ENCODE results near the gene ARHGAP40.

ARHGAP40 gene

DNA sequence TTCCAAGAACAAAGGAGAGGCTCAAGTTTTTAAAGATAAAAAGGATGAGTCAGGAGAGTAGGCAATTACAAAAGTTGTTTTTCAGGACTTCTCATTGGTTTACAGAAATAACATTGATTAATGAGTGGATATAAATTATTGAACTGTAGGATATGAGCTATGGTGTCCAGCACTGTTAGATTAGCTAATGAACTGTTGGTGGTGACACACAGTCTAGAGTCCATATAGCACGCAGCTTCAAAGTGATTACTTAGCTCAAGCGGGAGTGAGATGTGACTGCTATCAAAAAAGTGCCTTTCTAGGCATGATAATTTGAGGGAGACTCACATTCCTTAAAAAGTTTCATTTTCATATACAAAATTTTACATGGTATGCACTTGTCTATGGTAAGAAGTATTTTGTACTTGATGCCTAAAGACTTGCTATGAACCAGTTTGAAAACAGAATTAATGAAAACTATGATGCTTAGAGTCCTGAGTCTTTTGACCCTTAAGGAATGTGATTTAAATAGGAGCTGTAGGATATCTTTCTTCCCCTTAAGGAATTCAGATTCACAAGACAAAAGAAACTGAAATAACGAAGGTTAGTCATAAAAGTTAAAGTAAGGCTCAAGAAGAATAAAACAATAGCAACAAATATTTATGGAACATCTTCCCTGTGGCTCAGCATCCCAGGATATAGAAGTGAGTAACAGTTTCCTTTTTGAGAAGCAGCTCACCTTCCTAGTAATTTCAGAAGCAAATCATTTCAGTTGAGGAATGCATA is 42.8 kb upstream of the ARHGAP40 start:
- no peaks in the 10 kb centered on the region for H3K27me3 ChIP-seq (ENCODE audit: control insufficient read depth in 3 of 3, insufficient read depth in 3 of 3, low read depth in 1 of 3, low read length in 3 of 3)
- H2BK12ac ChIP-seq (ENCODE audit: low read length) = no peak overlapping the region
- H3K23ac ChIP-seq (ENCODE audit: low read depth, low read length, poor library complexity) = no peak overlapping the region
- no peak overlapping the region for H3K4me2 ChIP-seq (ENCODE audit: insufficient read depth, low read length, poor library complexity, severe bottlenecking)
- no peak overlapping the region for H3K4me3 ChIP-seq (ENCODE audit: low read length in 2 of 2)
- H3K4me1 ChIP-seq (ENCODE audit: control insufficient read depth in 2 of 2, insufficient read depth in 1 of 2, low read depth in 1 of 2, low read length in 2 of 2) = no peaks in the 10 kb centered on the region
- no peak overlapping the region for H3K18ac ChIP-seq (ENCODE audit: low read length)
- no peaks in the 10 kb centered on the region for H3K79me1 ChIP-seq (ENCODE audit: low read depth, low read length)
- no peak overlapping the region for H3K9ac ChIP-seq (ENCODE audit: low read depth, low read length, poor library complexity)
- H2BK120ac ChIP-seq (ENCODE audit: low read depth, low read length) = no peak overlapping the region
- no peak overlapping the region for H2BK15ac ChIP-seq (ENCODE audit: low read length)
- peaks cover 2 to 99% of the 10 kb centered on the region in 2 donors for H3K36me3 ChIP-seq (replicated peaks in 1 of 2; ENCODE audit: control insufficient read depth in 2 of 2, insufficient read depth in 2 of 2, low read length in 2 of 2)
- no peak overlapping the region for H2BK5ac ChIP-seq (ENCODE audit: low read length)
- no peak overlapping the region for H2AK5ac ChIP-seq (ENCODE audit: low read depth, low read length)
- DNase-seq (ENCODE audit: low spot score) = no peak
- H3K9me3 ChIP-seq (replicated peaks in 1 of 2; ENCODE audit: control insufficient read depth in 2 of 2, insufficient read depth in 1 of 2, low read depth in 1 of 2, low read length in 2 of 2) = peaks cover 0 to 5% of the 10 kb centered on the region in 2 donors
- no peak overlapping the region for H4K8ac ChIP-seq (ENCODE audit: low read depth, low read length)
- no peak overlapping the region for H3K14ac ChIP-seq (ENCODE audit: low read length)
- no peak overlapping the region for H4K91ac ChIP-seq (ENCODE audit: low read depth, low read length, poor library complexity)
- no peak overlapping the region for H2AFZ ChIP-seq (ENCODE audit: low read length)
- no CpG with 5 or more reads among the region's 3 CpGs for WGBS, 2 donors (ENCODE audit: extremely low coverage in 2 of 2, insufficient read length in 2 of 2, insufficient replicate concordance in 1 of 2)
- H3K27ac ChIP-seq (replicated peaks; ENCODE audit: low read length) = no peak overlapping the region
- no peak overlapping the region for H3K4ac ChIP-seq (ENCODE audit: low read length)

DNA sequence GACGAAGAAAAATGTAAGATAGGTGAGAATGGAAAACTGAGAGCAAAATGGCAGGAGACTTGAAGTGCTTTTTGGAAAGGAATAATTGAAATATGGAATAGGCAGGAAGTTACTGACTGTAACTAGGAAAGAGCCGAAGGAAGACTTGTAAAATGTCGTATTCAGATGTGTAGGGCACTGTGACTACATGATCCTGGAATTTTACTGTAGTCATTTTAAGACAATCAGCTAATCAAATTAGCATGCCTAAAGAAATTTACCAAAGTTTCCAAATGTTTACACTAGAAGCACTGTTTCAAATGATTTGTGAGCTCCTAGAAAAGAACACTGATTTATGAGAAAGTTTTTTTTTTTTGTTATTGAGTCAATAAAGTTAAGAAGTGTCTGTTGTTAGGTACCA is 41.8 kb upstream of the ARHGAP40 start:
- Histone ChIP-seq H3K4ac (ENCODE audit: low read length) (no peak overlapping the region), H2BK12ac (ENCODE audit: low read length) (no peak overlapping the region), H2BK120ac (ENCODE audit: low read depth, low read length) (no peak overlapping the region), H3K4me1 (ENCODE audit: control insufficient read depth in 2 of 2, insufficient read depth in 1 of 2, low read depth in 1 of 2, low read length in 2 of 2) (no peaks in the 10 kb centered on the region), H3K18ac (ENCODE audit: low read length) (no peak overlapping the region), H3K9me3 (replicated peaks in 1 of 2; ENCODE audit: control insufficient read depth in 2 of 2, insufficient read depth in 1 of 2, low read depth in 1 of 2, low read length in 2 of 2) (peaks cover 0 to 4% of the 10 kb centered on the region in 2 donors), H3K4me3 (ENCODE audit: low read length in 2 of 2) (no peak overlapping the region), H3K14ac (ENCODE audit: low read length) (no peak overlapping the region), H2AFZ (ENCODE audit: low read length) (no peak overlapping the region), H3K23ac (ENCODE audit: low read depth, low read length, poor library complexity) (no peak overlapping the region), H2BK15ac (ENCODE audit: low read length) (no peak overlapping the region), H2BK5ac (ENCODE audit: low read length) (no peak overlapping the region), H3K27ac (replicated peaks; ENCODE audit: low read length) (no peak overlapping the region), H3K9ac (ENCODE audit: low read depth, low read length, poor library complexity) (no peak overlapping the region), H4K91ac (ENCODE audit: low read depth, low read length, poor library complexity) (no peak overlapping the region), H2AK5ac (ENCODE audit: low read depth, low read length) (no peak overlapping the region), H3K4me2 (ENCODE audit: insufficient read depth, low read length, poor library complexity, severe bottlenecking) (no peak overlapping the region), H4K8ac (ENCODE audit: low read depth, low read length) (no peak overlapping the region), H3K27me3 (ENCODE audit: control insufficient read depth in 3 of 3, insufficient read depth in 3 of 3, low read depth in 1 of 3, low read length in 3 of 3) (no peaks in the 10 kb centered on the region), H3K79me1 (ENCODE audit: low read depth, low read length) (no peaks in the 10 kb centered on the region), H3K36me3 (replicated peaks in 1 of 2; ENCODE audit: control insufficient read depth in 2 of 2, insufficient read depth in 2 of 2, low read length in 2 of 2) (peaks cover 2 to 98% of the 10 kb centered on the region in 2 donors)
- DNase-seq (ENCODE audit: low spot score) = no peak
- 100% methylated on average over 1 of the region's 3 CpGs; no CpG with 5 or more reads in 1 of the 2 donors for WGBS, 2 donors (ENCODE audit: extremely low coverage in 2 of 2, insufficient read length in 2 of 2, insufficient replicate concordance in 1 of 2)

DNA sequence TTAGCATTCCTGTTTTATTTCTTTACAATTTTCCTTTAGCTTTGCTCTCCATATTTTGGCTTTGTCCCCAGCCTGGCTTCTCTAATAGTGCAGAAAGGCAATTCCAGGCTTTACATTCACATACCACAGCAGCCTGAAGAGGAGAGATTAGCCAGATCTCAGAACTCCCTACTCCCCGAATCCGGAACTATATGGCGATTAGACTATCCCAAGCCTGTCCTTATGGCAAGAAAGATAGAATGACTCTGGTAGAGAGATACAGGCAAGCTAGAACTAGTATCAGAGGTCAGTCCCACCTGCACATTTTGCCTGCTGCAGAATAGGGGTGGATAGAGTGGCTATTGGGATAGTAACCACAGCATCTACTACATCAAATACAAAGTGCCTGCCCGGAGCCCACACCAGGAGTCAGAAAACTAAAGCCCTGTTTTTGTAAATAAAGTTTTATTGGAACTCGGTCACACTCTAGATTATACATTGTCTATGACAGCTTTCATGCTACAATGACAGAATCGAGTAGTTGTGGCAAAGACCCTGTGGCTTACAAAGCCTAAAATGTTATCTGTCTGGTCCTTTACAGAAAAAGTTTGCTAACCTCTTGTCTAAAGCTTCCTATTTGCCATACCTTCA is 37.7 kb upstream of the ARHGAP40 start:
- no peaks in the 10 kb centered on the region for H3K9me3 ChIP-seq (replicated peaks in 1 of 2; ENCODE audit: control insufficient read depth in 2 of 2, insufficient read depth in 1 of 2, low read depth in 1 of 2, low read length in 2 of 2)
- no CpG with 5 or more reads among the region's 6 CpGs for WGBS, 2 donors (ENCODE audit: extremely low coverage in 2 of 2, insufficient read length in 2 of 2, insufficient replicate concordance in 1 of 2)
- H2BK5ac ChIP-seq (ENCODE audit: low read length) = no peak overlapping the region
- H3K4ac ChIP-seq (ENCODE audit: low read length) = no peak overlapping the region
- DNase-seq (ENCODE audit: low spot score) = no peak
- H3K18ac ChIP-seq (ENCODE audit: low read length) = no peak overlapping the region
- H2AK5ac ChIP-seq (ENCODE audit: low read depth, low read length) = no peak overlapping the region
- no peak overlapping the region for H3K23ac ChIP-seq (ENCODE audit: low read depth, low read length, poor library complexity)
- H2BK120ac ChIP-seq (ENCODE audit: low read depth, low read length) = no peak overlapping the region
- no peaks in the 10 kb centered on the region for H3K27me3 ChIP-seq (ENCODE audit: control insufficient read depth in 3 of 3, insufficient read depth in 3 of 3, low read depth in 1 of 3, low read length in 3 of 3)
- H3K4me3 ChIP-seq (ENCODE audit: low read length in 2 of 2) = no peak overlapping the region
- H3K4me2 ChIP-seq (ENCODE audit: insufficient read depth, low read length, poor library complexity, severe bottlenecking) = no peak overlapping the region
- H3K27ac ChIP-seq (replicated peaks; ENCODE audit: low read length) = no peak overlapping the region
- no peak overlapping the region for H2BK15ac ChIP-seq (ENCODE audit: low read length)
- H2BK12ac ChIP-seq (ENCODE audit: low read length) = no peak overlapping the region
- H2AFZ ChIP-seq (ENCODE audit: low read length) = no peak overlapping the region
- no peaks in the 10 kb centered on the region for H3K79me1 ChIP-seq (ENCODE audit: low read depth, low read length)
- no peaks in the 10 kb centered on the region for H3K4me1 ChIP-seq (ENCODE audit: control insufficient read depth in 2 of 2, insufficient read depth in 1 of 2, low read depth in 1 of 2, low read length in 2 of 2)
- H3K9ac ChIP-seq (ENCODE audit: low read depth, low read length, poor library complexity) = no peak overlapping the region
- H4K8ac ChIP-seq (ENCODE audit: low read depth, low read length) = no peak overlapping the region
- no peak overlapping the region for H3K14ac ChIP-seq (ENCODE audit: low read length)
- peaks cover 2 to 96% of the 10 kb centered on the region in 2 donors for H3K36me3 ChIP-seq (replicated peaks in 1 of 2; ENCODE audit: control insufficient read depth in 2 of 2, insufficient read depth in 2 of 2, low read length in 2 of 2)
- H4K91ac ChIP-seq (ENCODE audit: low read depth, low read length, poor library complexity) = no peak overlapping the region

DNA sequence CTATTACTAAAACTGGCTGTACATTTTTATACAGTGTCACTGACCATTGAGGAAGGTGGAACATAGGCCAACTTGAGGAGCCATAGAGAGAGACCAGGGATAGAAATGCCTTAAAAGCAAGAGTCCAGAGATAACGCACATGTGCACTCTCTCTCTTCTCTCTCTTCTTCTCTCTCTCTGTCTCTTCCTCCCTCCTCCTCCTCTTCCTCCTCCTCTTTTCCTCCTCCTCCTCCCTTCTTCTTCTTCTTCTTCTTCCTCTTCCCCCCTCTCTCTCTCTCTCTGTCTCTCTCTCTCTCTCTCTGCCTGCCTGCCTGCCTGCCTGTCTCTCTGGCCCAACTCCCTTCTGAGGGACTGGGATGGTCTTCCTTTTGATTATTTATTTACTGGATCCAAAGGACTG is 36.9 kb upstream of the ARHGAP40 start:
- no peak overlapping the region for H3K18ac ChIP-seq (ENCODE audit: low read length)
- H2AFZ ChIP-seq (ENCODE audit: low read length) = no peak overlapping the region
- WGBS, 2 donors (ENCODE audit: extremely low coverage in 2 of 2, insufficient read length in 2 of 2, insufficient replicate concordance in 1 of 2) = no CpG with 5 or more reads among the region's 1 CpG
- H4K91ac ChIP-seq (ENCODE audit: low read depth, low read length, poor library complexity) = no peak overlapping the region
- H3K9ac ChIP-seq (ENCODE audit: low read depth, low read length, poor library complexity) = no peak overlapping the region
- no peak overlapping the region for H3K4ac ChIP-seq (ENCODE audit: low read length)
- no peak overlapping the region for H2BK12ac ChIP-seq (ENCODE audit: low read length)
- H3K4me1 ChIP-seq (ENCODE audit: control insufficient read depth in 2 of 2, insufficient read depth in 1 of 2, low read depth in 1 of 2, low read length in 2 of 2) = no peaks in the 10 kb centered on the region
- no peaks in the 10 kb centered on the region for H3K9me3 ChIP-seq (replicated peaks in 1 of 2; ENCODE audit: control insufficient read depth in 2 of 2, insufficient read depth in 1 of 2, low read depth in 1 of 2, low read length in 2 of 2)
- DNase-seq (ENCODE audit: low spot score) = no peak
- H2BK15ac ChIP-seq (ENCODE audit: low read length) = no peak overlapping the region
- no peak overlapping the region for H2AK5ac ChIP-seq (ENCODE audit: low read depth, low read length)
- no peaks in the 10 kb centered on the region for H3K27me3 ChIP-seq (ENCODE audit: control insufficient read depth in 3 of 3, insufficient read depth in 3 of 3, low read depth in 1 of 3, low read length in 3 of 3)
- H3K14ac ChIP-seq (ENCODE audit: low read length) = no peak overlapping the region
- no peak overlapping the region for H2BK5ac ChIP-seq (ENCODE audit: low read length)
- no peak overlapping the region for H4K8ac ChIP-seq (ENCODE audit: low read depth, low read length)
- no peak overlapping the region for H3K4me2 ChIP-seq (ENCODE audit: insufficient read depth, low read length, poor library complexity, severe bottlenecking)
- H3K79me1 ChIP-seq (ENCODE audit: low read depth, low read length) = no peaks in the 10 kb centered on the region
- H3K36me3 ChIP-seq (replicated peaks in 1 of 2; ENCODE audit: control insufficient read depth in 2 of 2, insufficient read depth in 2 of 2, low read length in 2 of 2) = peaks cover 2 to 96% of the 10 kb centered on the region in 2 donors
- no peak overlapping the region for H3K27ac ChIP-seq (replicated peaks; ENCODE audit: low read length)
- H3K23ac ChIP-seq (ENCODE audit: low read depth, low read length, poor library complexity) = no peak overlapping the region
- H2BK120ac ChIP-seq (ENCODE audit: low read depth, low read length) = no peak overlapping the region
- no peak overlapping the region for H3K4me3 ChIP-seq (ENCODE audit: low read length in 2 of 2)

Data from neuronal stem cell (in vitro differentiated cells).